Smooth muscle cell (in vitro differentiated cells): ENCODE data around the gene ANO1. TPM values are rescaled to one million over a fixed set of nuclear protein-coding genes. Genes with fewer than 3 reads are reported as not detected.

Experiments
- DNase-seq: peaks from one replicate; lab custom pipeline; 2025; ENCODE audit not compliant: unreplicated experiment; lab: John Stamatoyannopoulos, UW
- H2AFZ ChIP-seq: fragments of 200-600 bp; sonication (generic); 2 replicates; pipeline ENCODE4 v1.6.0; 2016; ENCODE audit warnings: antibody characterized with exemption, low read depth, mild to moderate bottlenecking
- H3F3A ChIP-seq: fragments of 200-600 bp; sonication (generic); 2 replicates; pipeline ENCODE4 v1.6.0; 2017; ENCODE audit warnings: antibody characterized with exemption, low read depth
- H3K27ac ChIP-seq: fragments of 200-600 bp; sonication (generic); 2 replicates; pipeline ENCODE4 v1.5.1; 2016; ENCODE audit warnings: low read depth, mild to moderate bottlenecking
- H3K27me3 ChIP-seq: fragments of 200-600 bp; sonication (generic); 2 replicates; pipeline ENCODE4 v1.6.1; 2016; ENCODE audit warnings: low read depth, mild to moderate bottlenecking
- H3K36me3 ChIP-seq: fragments of 200-600 bp; sonication (generic); 2 replicates; pipeline ENCODE4 v1.5.1; 2016; ENCODE audit warnings: low read depth
- H3K4me1 ChIP-seq: fragments of 200-600 bp; sonication (generic); 2 replicates; pipeline ENCODE4 v1.5.1; 2016; ENCODE audit warnings: low read depth
- H3K4me2 ChIP-seq: fragments of 200-600 bp; sonication (generic); 2 replicates; pipeline ENCODE4 v1.6.0; 2016; ENCODE audit warnings: mild to moderate bottlenecking
- H3K4me3 ChIP-seq: fragments of 200-600 bp; sonication (generic); 2 replicates; pipeline ENCODE4 v1.5.1; 2016; ENCODE audit warnings: mild to moderate bottlenecking
- H3K79me2 ChIP-seq: fragments of 200-600 bp; sonication (generic); 2 replicates; pipeline ENCODE4 v1.6.0; 2016; ENCODE audit warnings: low read depth, mild to moderate bottlenecking
- H3K9ac ChIP-seq: fragments of 200-600 bp; sonication (generic); 2 replicates; pipeline ENCODE4 v1.6.0; 2016; ENCODE audit warnings: low read depth
- H3K9me3 ChIP-seq: fragments of 200-600 bp; sonication (generic); replicated peaks from 2 replicates; pipeline ENCODE4 v1.5.1; 2016; ENCODE audit warnings: low read depth
- H4K20me1 ChIP-seq: fragments of 200-600 bp; sonication (generic); 2 replicates; pipeline ENCODE4 v1.6.0; 2016; ENCODE audit warnings: low read depth
- CTCF ChIP-seq: fragments of 200-600 bp; sonication (generic); IDR thresholded peaks from 2 replicates; pipeline ENCODE4 v1.5.1; 2017; ENCODE audit warnings: borderline replicate concordance, mild to moderate bottlenecking, antibody characterized with exemption; ENCODE audit not compliant: insufficient read depth, poor library complexity, severe bottlenecking
- WGBS: methylation state at CpG from one replicate; pipeline ENCODE4 v1.1.7; 2016; ENCODE audit warnings: low lambda C conversion rate; 5-methylcytosine and 5-hydroxymethylcytosine counted together
- polyA plus RNA-seq: library from polyadenylated mRNA; unstranded; fragments of >200 nt; fragmentation: Nextera tagmentation; extraction: Ambion mirVana; gene quantifications from 2 replicates; pipeline ENCODE4 v1.2.1, GENCODE V29; 2016
- total RNA-seq: library from RNA; depleted of rRNA; stranded (reverse); fragments of >200 nt; gene quantifications from 2 replicates; pipeline ENCODE4 v1.2.3, GENCODE V29; 2014

Gene ANO1
- total and polyA plus RNA-seq, 2 experiments from 2014 or later: 93.4 to 133 TPM

- no peak for DNase-seq
These were observed 8.0 kb downstream of the ANO1 start for GRCh38 chr11:70085815-70086769.

GRCh38 chr11:70087446-70088167 is 9.5 kb downstream of the ANO1 start:
- no peak overlapping the region for H3K4me2 ChIP-seq
- no peak overlapping the region for H3K4me3 ChIP-seq
- no peak for TF ChIP-seq CTCF
- no peaks in the 10 kb centered on the region for H3K9me3 ChIP-seq
- no peak overlapping the region for H3K27ac ChIP-seq
- no peaks in the 10 kb centered on the region for H3K27me3 ChIP-seq
- peaks cover 23% of the 10 kb centered on the region for H4K20me1 ChIP-seq
- H3K4me1 ChIP-seq: no peaks in the 10 kb centered on the region
- H3F3A ChIP-seq: no peaks in the 10 kb centered on the region
- peaks cover 34% of the 10 kb centered on the region for H3K79me2 ChIP-seq
- H3K36me3 ChIP-seq: no peaks in the 10 kb centered on the region
- DNase-seq: no peak
- no peak overlapping the region for H2AFZ ChIP-seq
- no peak overlapping the region for H3K9ac ChIP-seq
- WGBS: 80% methylated on average over 26 of the region's 32 CpGs

More at GRCh38 chr11:70085815-70086769, 8.0 kb downstream of the ANO1 start:
- H3K79me2 ChIP-seq: peaks cover 40% of the 10 kb centered on the region
- no peaks in the 10 kb centered on the region for H3K36me3 ChIP-seq
- no peak overlapping the region for H3K27ac ChIP-seq
- WGBS: 92% methylated on average over 30 of the region's 30 CpGs
- H4K20me1 ChIP-seq: peaks cover 23% of the 10 kb centered on the region
- H2AFZ ChIP-seq: no peak overlapping the region
- no peak overlapping the region for H3K4me2 ChIP-seq
- H3K4me1 ChIP-seq: no peaks in the 10 kb centered on the region
- TF ChIP-seq CTCF: no peak
- no peaks in the 10 kb centered on the region for H3K27me3 ChIP-seq
- no peak overlapping the region for H3K9ac ChIP-seq
- H3K9me3 ChIP-seq: no peaks in the 10 kb centered on the region
- no peaks in the 10 kb centered on the region for H3F3A ChIP-seq
- no peak overlapping the region for H3K4me3 ChIP-seq

GRCh38 chr11:70088735-70089250 is 10.7 kb downstream of the ANO1 start:
- Histone ChIP-seq H3K4me3 (no peak overlapping the region), H3K4me1 (no peaks in the 10 kb centered on the region), H3K9ac (no peak overlapping the region), H3K9me3 (no peaks in the 10 kb centered on the region), H3K27me3 (no peaks in the 10 kb centered on the region), H2AFZ (no peak overlapping the region), H3K27ac (no peak overlapping the region), H3K36me3 (no peaks in the 10 kb centered on the region), H3K79me2 (peaks cover 22% of the 10 kb centered on the region), H3F3A (no peaks in the 10 kb centered on the region), H3K4me2 (no peak overlapping the region), H4K20me1 (peaks cover 21% of the 10 kb centered on the region)
- DNase-seq: no peak
- no peak for TF ChIP-seq CTCF
- WGBS: 89% methylated on average over 16 of the region's 16 CpGs
